Pancreas (tissue), 10 donors: ENCODE data around the gene LSMEM2. TPM values are rescaled to one million over a fixed set of nuclear protein-coding genes. Genes with fewer than 3 reads are reported as not detected.

ENCODE experiments used
- ATAC-seq, 4 donors: fragments of 200-7000 bp; cut with Tn5 transposase; one replicate each; pipeline versions ENCODE4 v1.8.0 to v1.9.1; 2020; ENCODE audit warnings: mild to moderate bottlenecking in 4 of 4, moderate library complexity in 4 of 4
- DNase-seq, 6 donors: peaks; one replicate each; pipeline ENCODE4 v3.0.0-alpha.2; 2020
- FAIRE-seq: peaks from 2 replicates; lab custom pipeline; 2012; peaks lifted over from hg19 to GRCh38; lab: Jason Lieb, UNC
- H3K27ac ChIP-seq, 4 donors: fragments of 200-600 bp; sonication (generic); 1 replicate in 3 of 4; 2 replicates in 1 of 4; pipeline versions ENCODE4 v1.5.0 to v1.8.0; 2020
- H3K27me3 ChIP-seq, 4 donors: fragments of 200-600 bp; one replicate each; pipeline ENCODE4 v1.8.0; 2021
- H3K36me3 ChIP-seq, 3 donors: fragments of 200-600 bp; sonication (generic) in 1 of 3; one replicate each; pipeline versions ENCODE4 v1.5.0 to v1.8.0; 2020 to 2021
- H3K4me1 ChIP-seq, 3 donors: fragments of 200-600 bp; one replicate each; pipeline ENCODE4 v1.8.0; 2021
- H3K4me3 ChIP-seq, 4 donors: fragments of 200-600 bp; sonication (generic) in 2 of 4; one replicate each; pipeline versions ENCODE4 v1.5.0 to v1.8.0; 2020 to 2021
- H3K9me3 ChIP-seq, 4 donors: fragments of 200-600 bp; one replicate each; pipeline ENCODE4 v1.8.0; 2021
- CTCF ChIP-seq, 4 donors: fragments of 200-600 bp; sonication (generic) in 3 of 4; IDR thresholded peaks; one replicate each; pipeline versions ENCODE4 v1.5.0 to v1.8.0; 2021; ENCODE audit warnings: antibody characterized with exemption in 4 of 4
- WGBS, 2 donors: extraction: QIAGEN DNeasy Blood & Tissue Kit; methylation state at CpG; one replicate each; pipeline ENCODE4 v1.1.7; 2013; 5-methylcytosine and 5-hydroxymethylcytosine counted together
- intact Hi-C, 3 donors: fragments of 100-400 bp; cut with DNase I; formaldehyde crosslinking; loops; one replicate each; pipeline versions ENCODE4 v1.11.1 to v1.14.2; 2022
- polyA plus RNA-seq, 2 donors: library from polyadenylated mRNA; stranded (reverse); fragments of 200-250 nt; gene quantifications; one replicate each; pipeline ENCODE4 v1.2.3, GENCODE V29; 2013
- total RNA-seq, 6 donors: library from RNA; stranded (reverse); fragmentation: NEBNext Ultra II Directional in 4 of 6; extraction: Animal tissue kit (Norgen Biotek cat#: 25700) in 4 of 6; gene quantifications; one replicate each; pipeline versions ENCODE4 v1.2.1 to v1.2.4, GENCODE V29; 2021 to 2023
- donor health status: healthy with polysubstance abuse.
- donor health status: DM: no; HTN: no; CAD: no; lungs with moderate emphysema.
- donor health status: DM: no; HTN: no; CAD: no.
- donor health status: control.
- donor health status: control.
- donor health status: Bipolar disorder and iron deficiency.
- donor health status: DM: yes; HTN: yes; CAD: no.
- donor health status: DM: no; HTN: no; CAD: no.
- donor health status: DM: no; HTN: no; CAD: no.
- donor health status: DM: yes; HTN: yes; CAD: no.

Gene LSMEM2
- total and polyA plus RNA-seq, 8 donors = 0.12 to 2.1 (median 0.15) TPM; not detected in 5

DNA sequence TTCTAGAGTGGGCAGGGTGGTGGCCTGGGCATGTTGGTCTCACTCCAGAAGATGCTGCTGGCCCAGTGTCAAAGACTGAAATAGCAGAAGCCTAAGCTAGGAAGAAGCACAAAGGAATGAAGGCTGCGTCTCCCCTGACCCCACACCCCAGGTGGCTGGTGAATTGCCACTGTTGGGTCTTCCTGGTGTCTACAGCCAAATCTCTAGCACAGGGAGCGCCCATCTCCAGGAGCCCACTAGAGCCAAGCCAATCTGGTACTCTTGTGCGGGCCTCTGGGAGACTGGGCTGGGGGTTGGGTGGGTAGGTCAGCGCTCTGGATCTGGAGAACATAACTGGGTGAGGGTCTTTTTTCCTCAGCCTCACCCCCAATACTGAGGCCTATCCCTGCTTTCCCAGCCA, 48.2 kb downstream of the LSMEM2 start:
- DNase-seq = peak in 2 of 6 donors; percentile 27 to 33
- H3K36me3 ChIP-seq = peaks cover 8 to 31% (median 22%) of the 10 kb centered on the region in 3 donors
- TF ChIP-seq CTCF (IDR thresholded peaks at IDR 0.05) = no peak
- peaks cover 8 to 19% (median 12%) of the 10 kb centered on the region in 3 donors for H3K4me1 ChIP-seq
- H3K27me3 ChIP-seq = no peaks in the 10 kb centered on the region
- 58 to 65% methylated on average over 4 of the region's 4 CpGs for WGBS, 2 donors
- H3K27ac ChIP-seq = peak overlapping the region in 1 of 4 donors; percentile 23
- ATAC-seq = no peak
- intact Hi-C loops = loop anchor here in 1 of 3 donors (10.0 kb wide), 1 partner anchor 72 kb away; no protein-coding TSS in a partner anchor
- no peaks in the 10 kb centered on the region for H3K9me3 ChIP-seq
- no peak for FAIRE-seq
- peak overlapping the region; percentile 87 to 100 (median 94) for H3K4me3 ChIP-seq

DNA sequence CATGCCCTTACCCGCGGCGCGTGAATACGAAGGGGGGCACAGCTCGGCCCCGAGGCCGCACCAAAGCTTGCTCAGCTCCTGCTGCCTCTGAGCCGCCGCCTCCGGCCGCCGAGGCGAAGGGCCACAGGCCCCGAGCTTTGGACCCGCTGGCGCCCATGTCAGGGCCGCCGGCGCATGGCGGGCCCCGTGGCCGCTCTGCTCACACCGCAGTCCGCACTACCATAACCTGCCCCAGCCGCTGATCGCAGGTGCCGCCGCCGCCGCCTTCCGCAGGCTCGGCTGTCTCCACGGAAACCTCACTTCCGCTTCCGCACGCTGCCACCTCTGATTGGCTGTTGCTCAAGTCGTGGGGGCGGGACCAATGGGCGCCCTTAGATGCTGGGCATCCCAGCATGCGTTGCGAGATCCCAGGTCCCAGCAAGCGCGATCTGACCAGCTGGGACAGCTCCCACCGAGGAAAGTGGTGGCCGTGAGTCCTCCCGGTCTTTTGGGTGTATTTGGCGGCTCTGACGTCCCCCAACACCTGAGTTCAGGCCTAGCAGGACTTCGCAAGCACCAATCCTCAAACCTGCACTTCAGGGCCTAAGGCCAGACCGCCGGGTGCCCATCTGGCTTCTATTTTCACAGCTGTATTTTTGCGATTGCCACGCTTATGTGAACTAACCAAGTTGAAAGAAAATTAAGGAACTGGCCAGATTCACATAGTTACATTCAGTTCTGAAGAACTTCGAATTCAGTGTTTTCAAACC, 49.2 kb downstream of the LSMEM2 start, which contains the start of gene TUSC2:
Gene TUSC2 (minus strand): TSS at position 281 of the 749 bp plus-strand sequence. CDS start 124 bp downstream, at position 157.
- intact Hi-C loops = loop anchor here in 1 of 3 donors (10.0 kb wide), 1 partner anchor 73 kb away; no protein-coding TSS in a partner anchor
- peaks cover 8 to 35% (median 22%) of the 10 kb centered on the region in 3 donors for H3K36me3 ChIP-seq
- no peaks in the 10 kb centered on the region for H3K9me3 ChIP-seq
- peaks cover 5 to 15% (median 8%) of the 10 kb centered on the region in 3 donors for H3K4me1 ChIP-seq
- DNase-seq (peak; percentile 95 to 99 (median 98)), ATAC-seq (peak; percentile 93 to 96 (median 94)), FAIRE-seq (peak; percentile 53)
- H3K27me3 ChIP-seq = no peaks in the 10 kb centered on the region
- peak within 1 kb of the TSS; percentile 61 to 86 (median 80) for H3K27ac ChIP-seq
- peak within 1 kb of the TSS; percentile 87 to 100 (median 94) for H3K4me3 ChIP-seq
- TF ChIP-seq CTCF (IDR thresholded peaks at IDR 0.05) = no peak
- WGBS, 2 donors = 1% methylated on average over 38 to 55 of the region's 55 CpGs

DNA sequence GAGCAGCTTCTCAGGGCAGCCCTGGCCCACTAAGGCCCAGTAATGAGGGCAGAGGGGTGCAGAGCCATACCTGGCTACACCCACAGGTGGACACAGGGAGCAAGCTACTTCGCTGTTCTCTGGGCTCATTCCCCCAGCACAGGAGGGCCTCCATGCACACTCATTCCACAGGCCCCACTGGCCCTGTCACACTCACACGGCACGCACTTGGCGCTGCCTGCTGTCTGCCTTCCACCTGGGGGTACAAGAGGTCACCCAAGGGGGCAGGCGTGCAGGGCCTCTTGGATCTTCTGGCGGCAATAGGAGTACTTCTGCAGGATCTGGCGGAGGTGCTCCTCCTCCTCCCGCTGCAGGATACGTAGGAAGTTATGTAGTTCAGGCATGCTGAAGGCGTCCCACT, 51.4 kb downstream of the LSMEM2 start:
- DNase-seq (peak in 1 of 6 donors; percentile 47), FAIRE-seq (no peak), ATAC-seq (no peak)
- TF ChIP-seq CTCF (IDR thresholded peaks at IDR 0.05) = no peak
- peaks cover 8 to 34% (median 22%) of the 10 kb centered on the region in 3 donors for H3K36me3 ChIP-seq
- no peak overlapping the region for H3K27ac ChIP-seq
- H3K4me1 ChIP-seq = peaks cover 18 to 37% (median 23%) of the 10 kb centered on the region in 3 donors
- no peaks in the 10 kb centered on the region for H3K27me3 ChIP-seq
- 90 to 92% methylated on average over 10 of the region's 10 CpGs for WGBS, 2 donors
- H3K4me3 ChIP-seq = no peak overlapping the region
- H3K9me3 ChIP-seq = no peaks in the 10 kb centered on the region
- intact Hi-C loops = no loop called here

GRCh38 chr3:50331364-50331907, 52.5 kb downstream of the LSMEM2 start:
- intact Hi-C loops = no loop called here
- Histone ChIP-seq H3K4me3 (no peak overlapping the region), H3K36me3 (peaks cover 8 to 27% (median 22%) of the 10 kb centered on the region in 3 donors), H3K27me3 (no peaks in the 10 kb centered on the region), H3K4me1 (peaks cover 18 to 47% (median 24%) of the 10 kb centered on the region in 3 donors), H3K9me3 (no peaks in the 10 kb centered on the region), H3K27ac (no peak overlapping the region)
- FAIRE-seq (no peak), ATAC-seq (no peak), DNase-seq (peak in 2 of 6 donors; percentile 27 to 68)
- no peak for TF ChIP-seq CTCF (IDR thresholded peaks at IDR 0.05)
- 93 to 95% methylated on average over 19 of the region's 19 CpGs for WGBS, 2 donors
